AG08396 (cell line): ENCODE results near the gene SLC38A6.

ENCODE experiments used
- DNase-seq: peaks from one replicate; pipeline ENCODE4 v3.0.0; 2012; ENCODE audit warnings: low spot score, mixed read lengths

Gene SLC38A6

GRCh38 chr14:60980811-60981632, at the start of gene SLC38A6, which contains the start of gene TRMT5:
Gene SLC38A6 (plus strand): TSS chr14:60981245. CDS start chr14:60981278, 33 bp downstream.
Gene TRMT5 (minus strand): TSS chr14:60981079. CDS start chr14:60980973, 106 bp downstream.
- DNase-seq: peak; percentile 91

GRCh38 chr14:60933920-60934655, 47.0 kb upstream of the SLC38A6 start:
- DNase-seq: no peak

DNA sequence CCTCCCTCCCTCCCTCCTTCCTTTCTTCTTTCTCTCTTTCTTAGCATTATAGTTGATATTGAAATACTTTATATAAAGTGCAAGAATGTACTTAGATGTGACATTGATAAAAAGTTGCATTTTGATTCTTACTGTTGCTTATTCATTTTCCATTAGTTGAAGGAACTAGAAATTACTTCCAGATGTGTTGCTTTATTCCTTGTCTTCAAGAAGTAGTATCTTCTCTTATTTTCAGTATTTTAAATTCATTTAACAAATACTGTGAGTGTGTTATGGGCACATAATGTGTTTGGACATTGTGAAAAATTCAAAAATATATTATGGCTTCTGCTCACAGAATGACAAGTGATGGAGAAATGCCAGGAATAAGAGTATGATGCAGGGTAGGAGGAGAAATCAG, 45.7 kb upstream of the SLC38A6 start:
- no peak for DNase-seq

DNA sequence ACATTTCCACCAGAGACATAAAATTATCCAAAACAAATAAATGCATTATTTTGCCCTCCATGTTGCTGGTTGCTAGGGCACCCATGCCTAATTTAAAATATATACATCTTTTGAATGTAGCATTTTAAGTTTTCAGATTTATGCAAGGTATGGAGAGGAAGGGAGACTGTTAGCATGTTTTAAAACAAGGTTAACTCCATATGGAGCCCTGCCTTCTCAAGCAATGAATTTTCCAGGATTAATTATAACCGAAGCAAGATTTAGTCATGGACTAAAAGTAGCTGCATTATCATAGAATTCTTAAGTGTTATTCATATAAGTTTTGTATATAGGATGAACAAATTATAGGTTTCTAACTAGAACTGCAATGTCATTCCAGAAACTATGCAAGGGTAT, 37.4 kb upstream of the SLC38A6 start:
- no peak for DNase-seq

- no peak for DNase-seq
These were observed 36.8 kb upstream of the SLC38A6 start for GRCh38 chr14:60944204-60944603.

GRCh38 chr14:60945984-60946383, 35.1 kb upstream of the SLC38A6 start:
- no peak for DNase-seq

DNA sequence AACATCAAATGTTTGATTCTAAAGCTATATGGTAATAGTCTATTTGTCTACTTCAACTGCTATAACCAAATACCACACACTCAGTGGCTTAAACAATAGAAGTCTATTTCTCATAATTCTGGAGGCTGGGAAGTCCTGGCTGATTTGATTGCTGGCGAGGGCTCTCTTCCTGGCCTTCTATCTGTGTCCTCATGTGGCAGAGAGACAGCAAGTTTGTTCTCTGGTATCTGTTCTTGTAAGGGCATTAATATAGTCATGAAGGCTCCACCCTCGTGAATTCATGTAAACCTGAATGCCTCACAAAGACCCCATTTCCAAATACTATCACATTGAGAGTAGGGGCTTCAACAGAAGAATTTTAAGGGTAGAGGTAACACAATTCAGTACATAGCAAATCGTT, 34.3 kb upstream of the SLC38A6 start:
- no peak for DNase-seq

DNA sequence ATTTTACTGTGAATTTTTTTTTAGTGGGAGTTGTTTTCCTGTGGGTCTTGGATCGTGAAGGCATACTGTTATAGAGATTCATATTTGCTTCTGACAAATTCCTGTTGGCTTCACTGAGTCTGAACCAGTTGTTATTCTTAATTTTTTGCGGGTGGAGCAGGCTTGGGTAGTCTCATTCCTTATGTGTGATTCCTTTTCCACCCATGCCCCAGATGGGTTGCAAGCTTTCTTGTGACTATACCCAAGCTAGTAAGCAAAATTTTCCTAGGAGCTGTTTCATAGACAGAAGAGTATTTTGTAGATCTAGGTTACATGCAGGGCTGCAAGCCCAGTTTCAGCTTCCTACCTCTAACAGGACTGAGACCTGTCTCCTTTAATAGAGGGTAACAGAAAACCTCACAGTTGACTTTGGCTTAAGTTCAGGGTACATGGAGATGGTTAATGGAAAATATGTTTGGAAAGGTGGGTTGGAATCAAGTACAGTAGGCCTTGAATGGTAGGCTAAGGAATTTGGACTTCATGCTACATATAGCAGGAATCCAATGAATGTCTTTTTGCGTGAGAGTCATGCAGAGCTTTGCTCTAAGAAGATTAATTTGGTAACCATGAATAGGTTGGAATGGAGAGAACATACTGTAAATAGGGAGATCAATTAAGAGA, 29.1 kb upstream of the SLC38A6 start:
- peak; percentile 3 for DNase-seq

DNA sequence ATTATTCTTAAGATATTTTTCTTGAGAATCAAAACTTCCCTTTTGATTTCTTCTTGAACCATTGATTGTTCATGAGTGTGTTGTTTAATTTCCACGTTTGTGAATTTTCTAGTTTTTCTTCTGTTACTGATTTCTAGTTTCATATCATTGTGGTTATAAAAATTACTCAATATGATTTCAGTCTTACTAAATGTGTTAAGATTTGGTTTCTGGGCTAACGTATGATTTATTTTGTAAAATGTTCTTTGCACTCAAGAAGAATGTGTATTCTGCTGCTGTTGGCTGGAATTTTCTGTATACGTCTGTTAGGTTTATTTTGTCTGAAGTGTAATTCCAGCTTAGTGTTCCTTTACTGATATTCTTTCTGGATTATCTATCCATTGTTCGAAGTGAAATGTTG, 24.8 kb upstream of the SLC38A6 start:
- DNase-seq: no peak

DNA sequence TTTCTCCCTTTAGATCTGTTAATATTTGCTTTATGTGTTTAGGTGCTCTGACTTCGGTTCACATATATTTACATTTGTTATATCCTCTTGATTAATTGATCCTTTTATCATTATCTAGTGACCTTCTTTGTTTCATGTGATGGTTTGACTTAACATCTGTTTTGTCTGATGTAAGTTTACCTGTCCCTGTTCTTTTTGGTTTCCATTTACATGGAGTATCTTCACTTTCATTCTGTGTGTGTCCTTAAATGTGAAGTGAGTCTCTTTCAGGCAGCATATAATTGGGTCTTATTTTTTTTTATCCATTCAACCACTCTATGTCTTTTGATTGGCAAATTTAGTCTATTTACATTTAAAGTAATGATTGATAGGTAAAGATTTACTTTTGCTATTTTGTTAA, 24.4 kb upstream of the SLC38A6 start:
- no peak for DNase-seq

- no peak for DNase-seq
These were observed 22.9 kb upstream of the SLC38A6 start for GRCh38 chr14:60958146-60958545.

GRCh38 chr14:60963761-60964160, 17.3 kb upstream of the SLC38A6 start:
- no peak for DNase-seq

DNA sequence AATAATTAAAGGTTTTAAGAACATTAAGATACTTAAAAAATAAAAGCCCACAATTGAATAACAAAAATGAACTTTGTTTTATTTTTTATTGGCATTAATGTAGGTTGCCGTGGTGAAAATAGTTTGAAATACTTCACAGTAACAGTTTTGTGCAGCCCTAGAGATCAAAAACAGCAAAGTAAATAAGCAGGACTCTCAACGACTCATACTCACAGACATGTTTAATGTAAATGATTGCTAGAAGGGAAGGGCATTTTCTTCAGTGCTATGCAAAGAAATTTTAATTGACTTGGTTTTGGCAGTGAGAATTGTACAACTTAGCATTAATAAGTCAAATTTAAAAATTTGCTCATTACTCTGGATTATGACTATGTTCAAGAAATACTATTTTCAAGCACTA, 16.1 kb upstream of the SLC38A6 start:
- DNase-seq: no peak

- peak; percentile 13 for DNase-seq
These were observed 15.6 kb upstream of the SLC38A6 start for GRCh38 chr14:60965402-60965801.

GRCh38 chr14:60968099-60968498, 12.9 kb upstream of the SLC38A6 start:
- DNase-seq: no peak

DNA sequence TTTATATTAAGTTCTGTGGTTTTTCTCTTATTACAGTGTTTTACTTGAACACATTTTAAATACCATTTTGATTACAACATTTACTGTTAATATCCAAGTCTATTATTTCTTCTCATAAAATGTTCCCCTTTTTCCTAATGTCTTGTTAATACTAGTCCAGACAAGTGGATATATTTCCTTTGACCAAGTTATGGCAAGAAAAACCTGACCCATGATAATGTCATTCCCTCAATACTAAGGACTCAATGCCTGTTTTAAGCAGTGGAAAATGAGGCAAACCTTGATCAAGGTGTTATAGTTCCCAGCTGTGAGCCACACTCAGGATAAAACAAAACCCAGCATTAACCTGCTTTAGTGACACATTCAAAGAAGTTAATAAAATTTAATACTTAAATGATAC, 12.4 kb upstream of the SLC38A6 start:
- DNase-seq: no peak

DNA sequence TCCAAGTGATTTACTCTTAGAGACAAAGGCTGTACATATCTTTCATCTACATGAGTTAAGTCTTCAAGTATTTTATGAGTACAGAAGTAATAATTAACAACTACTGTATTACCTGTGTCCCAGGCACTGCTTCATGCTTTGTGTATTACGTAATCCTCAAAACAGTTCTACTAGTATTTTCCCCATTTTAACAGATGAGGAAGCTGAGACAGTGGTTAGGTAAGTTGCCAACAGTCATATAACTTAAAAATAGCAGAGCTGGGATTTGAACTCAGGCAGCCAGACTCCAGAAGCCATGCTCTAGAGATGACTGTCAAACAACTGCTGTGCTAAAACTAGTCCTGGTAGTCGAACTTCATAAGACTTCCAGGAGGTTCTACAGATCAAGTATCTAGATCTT, 10.9 kb upstream of the SLC38A6 start:
- DNase-seq: no peak

GRCh38 chr14:60971271-60971670, 9.8 kb upstream of the SLC38A6 start:
- no peak for DNase-seq

DNA sequence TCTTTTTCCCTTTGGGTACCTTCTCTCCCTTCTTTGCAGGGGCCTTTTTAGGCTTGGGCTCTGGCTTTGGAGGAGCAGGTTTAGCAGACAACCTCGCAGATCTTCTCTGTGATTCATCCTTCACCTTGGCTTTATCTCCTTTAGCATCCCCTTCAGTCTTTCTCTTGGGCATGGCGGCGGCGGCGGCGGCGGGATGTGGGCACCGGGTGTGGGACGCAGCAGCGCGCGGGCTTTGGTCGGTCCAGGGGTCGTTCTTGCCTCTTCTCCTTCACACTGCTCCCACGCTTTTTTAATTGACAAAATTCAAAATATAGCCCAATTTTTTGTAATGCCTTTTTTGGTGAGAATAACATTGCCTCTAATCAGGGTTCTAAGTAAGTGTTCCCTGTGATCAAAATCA, 8.8 kb upstream of the SLC38A6 start:
- no peak for DNase-seq

DNA sequence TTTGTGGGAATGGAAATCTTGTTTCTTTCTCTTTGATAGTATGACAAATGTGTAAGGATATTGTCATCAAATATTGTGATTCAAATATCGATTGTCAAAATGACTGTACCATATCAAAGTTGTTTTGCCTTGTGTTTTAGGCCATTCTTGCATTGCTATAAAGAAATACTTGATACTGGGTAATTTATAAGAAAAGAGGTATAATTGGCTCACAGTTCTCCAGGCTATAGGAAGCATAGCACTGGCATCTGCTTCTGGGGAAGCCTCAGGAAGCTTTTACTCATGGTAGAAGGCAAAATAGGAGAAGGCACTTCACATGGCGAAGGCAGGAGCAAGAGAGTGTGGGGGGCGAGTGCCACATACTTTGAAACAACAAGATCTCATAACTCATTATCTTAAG, 8.0 kb upstream of the SLC38A6 start:
- no peak for DNase-seq

DNA sequence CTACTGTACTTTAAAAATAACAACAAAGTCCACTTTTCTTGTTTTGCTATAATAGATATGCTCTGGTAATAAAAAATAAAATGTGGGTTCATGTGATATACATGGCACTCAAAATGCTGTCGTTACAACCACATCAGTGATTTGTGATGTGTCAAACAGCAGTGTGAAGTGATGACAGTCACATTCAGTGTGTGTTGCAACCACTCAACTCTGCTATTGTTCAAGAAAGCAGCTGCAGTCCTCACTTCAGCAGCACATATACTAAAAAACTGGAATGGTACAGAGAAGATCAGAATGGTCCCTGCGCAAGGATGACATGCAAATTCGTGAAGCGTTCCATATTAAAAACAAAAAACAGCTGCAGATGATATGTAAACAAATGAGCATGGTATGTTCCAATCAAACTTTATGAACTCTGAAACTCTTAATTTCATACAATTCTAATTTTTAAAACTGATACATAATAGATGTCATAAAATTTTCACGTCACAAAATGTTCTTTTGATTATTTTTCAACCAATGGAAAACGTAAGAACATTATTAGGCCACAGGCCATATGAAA, 6.9 kb upstream of the SLC38A6 start:
- DNase-seq: no peak

DNA sequence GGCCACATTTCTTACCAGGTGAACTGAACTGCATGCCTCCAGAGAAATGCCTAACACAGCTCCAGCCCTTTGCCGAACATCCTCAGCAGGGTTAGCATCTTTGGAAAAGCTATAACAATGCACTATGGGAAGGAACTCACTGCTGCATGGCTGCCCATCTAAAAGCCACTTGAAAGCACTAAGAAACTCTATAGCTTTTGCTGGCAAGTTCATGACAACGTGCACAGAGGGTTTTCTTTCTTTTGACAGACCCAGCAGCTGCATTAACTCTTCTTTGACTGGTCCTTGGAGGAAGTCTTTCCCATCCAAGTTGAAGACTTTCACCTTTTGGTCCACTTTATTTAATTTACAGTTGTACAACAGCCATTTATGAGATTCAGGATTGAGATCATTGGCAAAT, 5.5 kb upstream of the SLC38A6 start:
- no peak for DNase-seq

DNA sequence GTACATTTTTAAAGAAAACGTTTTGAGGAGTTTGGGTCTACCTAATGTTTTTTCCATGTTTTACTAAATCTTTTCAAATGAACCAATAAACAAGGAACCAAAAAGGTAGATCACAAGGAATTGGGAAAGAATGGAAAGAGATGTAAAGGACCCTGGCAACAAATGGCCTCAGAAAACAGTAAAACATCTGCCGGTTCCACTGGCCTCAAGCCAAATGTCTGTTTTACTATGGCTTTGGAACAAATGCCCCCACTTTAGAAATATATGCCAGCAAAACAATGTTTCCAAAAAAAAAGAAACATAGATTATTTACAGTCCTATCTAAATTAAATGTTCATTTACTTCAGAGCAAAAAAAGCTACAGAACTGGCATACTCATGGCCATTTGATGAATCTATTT, 3.2 kb upstream of the SLC38A6 start:
- DNase-seq: no peak
